HUES48 (cell line): Measurements from ENCODE around the gene RAB11FIP5.
"Not testable (repeated sequence)": the region's sequence is repeated elsewhere in the genome, so short reads cannot be mapped to it uniquely, and the experiment has no call there.

Experiments used
- H3K27ac ChIP-seq: one replicate; pipeline ENCODE4 v1.7.0; 2013; ENCODE audit warnings: low read depth, low read length, inconsistent platforms
- H3K27me3 ChIP-seq: 2 replicates; pipeline ENCODE4 v1.6.1; 2013; ENCODE audit warnings: mild to moderate bottlenecking, low read length; ENCODE audit not compliant: control insufficient read depth, insufficient read depth
- H3K36me3 ChIP-seq: 2 replicates; pipeline ENCODE4 v1.6.1; 2013; ENCODE audit warnings: low read length; ENCODE audit not compliant: control insufficient read depth, insufficient read depth
- H3K4me1 ChIP-seq: 2 replicates; pipeline ENCODE4 v1.6.1; 2013; ENCODE audit warnings: mild to moderate bottlenecking, low read length; ENCODE audit not compliant: control insufficient read depth, insufficient read depth
- H3K4me3 ChIP-seq: 2 replicates; pipeline ENCODE4 v1.5.1; 2013; ENCODE audit warnings: mild to moderate bottlenecking, low read depth, low read length
- H3K9ac ChIP-seq: 2 replicates; pipeline ENCODE4 v1.6.1; 2013; ENCODE audit warnings: mild to moderate bottlenecking, low read depth, low read length, moderate library complexity
- H3K9me3 ChIP-seq: 2 replicates; pipeline ENCODE4 v1.6.1; 2013; ENCODE audit warnings: low read length; ENCODE audit not compliant: control insufficient read depth, insufficient read depth

Gene RAB11FIP5

DNA sequence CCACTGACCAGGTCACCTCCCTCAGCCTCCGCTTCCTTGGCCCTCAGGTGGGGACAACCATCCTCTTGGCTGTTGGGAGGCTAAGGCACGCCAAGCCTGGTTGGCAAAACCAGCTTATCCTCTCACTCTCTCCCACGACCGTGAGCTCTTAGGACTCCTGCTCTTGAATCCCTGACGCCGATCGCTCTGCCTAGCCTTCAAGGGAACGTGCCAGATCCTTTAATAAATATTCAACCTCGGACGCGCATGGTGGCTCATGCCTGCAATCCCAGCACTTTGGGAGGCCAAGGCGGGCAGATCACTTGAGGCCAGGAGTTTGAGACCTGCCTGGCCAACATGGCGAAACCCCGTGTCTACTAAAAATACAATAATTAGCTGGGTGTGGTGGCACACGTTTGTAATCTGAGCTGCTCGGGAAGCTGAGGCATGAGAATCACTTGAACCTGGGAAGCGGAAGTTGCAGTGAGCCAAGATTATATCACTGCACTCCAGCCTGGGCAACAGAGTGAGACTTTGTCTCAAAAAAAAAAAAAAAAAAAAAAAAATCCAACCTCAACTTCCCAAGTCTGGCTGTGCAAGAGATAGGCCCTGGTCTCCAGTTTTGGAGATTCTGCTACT lies 19.0 kb downstream of the RAB11FIP5 start:
- H3K9me3 ChIP-seq, H3K36me3 ChIP-seq, H3K27me3 ChIP-seq, H3K4me3 ChIP-seq, H3K4me1 ChIP-seq, H3K9ac ChIP-seq, H3K27ac ChIP-seq: not testable (repeated sequence)

DNA sequence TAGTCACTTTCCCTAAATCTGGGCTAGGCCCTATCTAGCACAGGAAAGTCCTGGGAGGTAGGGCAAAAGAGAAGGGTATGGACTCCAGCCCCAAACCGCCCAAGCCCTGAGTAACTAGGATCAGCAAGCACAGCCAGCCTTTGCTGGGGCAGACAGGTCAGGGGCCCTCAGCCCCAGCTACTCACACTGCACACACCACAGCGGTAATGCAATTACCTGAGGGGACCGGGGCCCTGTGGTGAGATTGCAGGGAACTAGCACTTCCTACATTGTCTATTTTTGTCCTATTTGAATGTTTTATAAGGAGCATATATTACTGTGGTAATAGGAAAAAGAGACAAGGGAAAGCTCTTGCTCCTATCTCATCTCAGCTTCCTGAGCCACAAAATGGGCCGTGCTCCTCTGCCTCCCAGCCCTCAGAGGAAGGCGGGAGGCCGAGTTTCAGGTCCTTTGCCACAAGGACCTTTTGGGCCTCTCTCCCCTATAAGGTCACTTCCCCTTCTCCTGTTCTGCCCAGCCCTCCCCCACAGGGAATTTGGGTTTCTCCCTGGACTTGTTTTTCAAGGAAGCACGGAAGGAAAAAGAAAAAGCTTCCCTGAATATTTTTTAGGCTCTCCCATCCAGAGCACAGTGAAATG lies 20.5 kb downstream of the RAB11FIP5 start:
- H3K4me3 ChIP-seq: no peak overlapping the region
- H3K9ac ChIP-seq: no peak overlapping the region
- no peak overlapping the region for H3K27ac ChIP-seq
- no peaks in the 10 kb centered on the region for H3K9me3 ChIP-seq
- no peaks in the 10 kb centered on the region for H3K27me3 ChIP-seq
- no peaks in the 10 kb centered on the region for H3K4me1 ChIP-seq
- peaks cover 7% of the 10 kb centered on the region; the same call in 1 of the 2 replicates for H3K36me3 ChIP-seq

DNA sequence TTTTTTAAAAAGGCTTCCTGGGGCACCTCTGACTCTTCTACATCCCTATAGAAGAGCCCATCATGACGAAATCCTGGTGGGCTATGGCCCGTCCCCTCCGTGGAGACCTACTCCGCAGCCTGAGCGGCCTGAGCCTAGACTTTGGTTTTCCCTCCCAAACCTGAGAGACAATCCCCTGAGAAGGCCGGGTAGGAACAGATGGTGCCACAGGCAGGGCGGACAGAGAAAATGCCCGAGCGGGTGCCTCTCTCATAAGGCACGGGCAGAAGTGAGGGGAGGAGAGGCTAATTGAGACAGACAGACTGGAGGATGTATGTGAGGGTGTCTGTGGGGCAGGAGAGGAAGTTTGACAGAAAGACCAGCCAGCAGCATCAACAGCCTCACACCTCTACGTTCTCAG lies 21.1 kb downstream of the RAB11FIP5 start:
- no peaks in the 10 kb centered on the region for H3K4me1 ChIP-seq
- peaks cover 8% of the 10 kb centered on the region; the same call in 1 of the 2 replicates for H3K36me3 ChIP-seq
- no peak overlapping the region for H3K27ac ChIP-seq
- H3K4me3 ChIP-seq: no peak overlapping the region
- no peaks in the 10 kb centered on the region for H3K9me3 ChIP-seq
- no peak overlapping the region for H3K9ac ChIP-seq
- H3K27me3 ChIP-seq: no peaks in the 10 kb centered on the region

DNA sequence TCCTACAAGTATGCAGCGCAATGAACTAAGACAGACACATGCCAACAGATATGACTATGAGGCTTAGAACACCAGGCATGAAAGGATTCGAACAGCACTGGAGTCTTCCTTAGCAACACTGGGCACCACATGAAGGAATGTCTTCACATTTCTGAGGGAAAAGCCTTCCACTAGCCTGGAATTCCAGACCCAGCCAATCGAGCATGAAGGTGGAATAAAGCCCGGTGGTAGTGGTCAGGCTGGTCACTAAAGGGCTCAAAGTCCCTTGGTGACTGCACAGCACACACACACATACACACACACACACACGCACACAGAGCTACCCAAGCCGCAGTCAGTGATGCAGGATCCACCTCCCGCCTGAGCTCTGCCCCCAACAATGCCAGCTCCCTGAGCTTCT lies 21.6 kb downstream of the RAB11FIP5 start:
- H3K36me3 ChIP-seq: peaks cover 8% of the 10 kb centered on the region; the same call in 1 of the 2 replicates
- no peaks in the 10 kb centered on the region for H3K27me3 ChIP-seq
- no peak overlapping the region for H3K4me3 ChIP-seq
- no peaks in the 10 kb centered on the region for H3K9me3 ChIP-seq
- H3K27ac ChIP-seq: no peak overlapping the region
- H3K4me1 ChIP-seq: no peaks in the 10 kb centered on the region
- H3K9ac ChIP-seq: no peak overlapping the region

DNA sequence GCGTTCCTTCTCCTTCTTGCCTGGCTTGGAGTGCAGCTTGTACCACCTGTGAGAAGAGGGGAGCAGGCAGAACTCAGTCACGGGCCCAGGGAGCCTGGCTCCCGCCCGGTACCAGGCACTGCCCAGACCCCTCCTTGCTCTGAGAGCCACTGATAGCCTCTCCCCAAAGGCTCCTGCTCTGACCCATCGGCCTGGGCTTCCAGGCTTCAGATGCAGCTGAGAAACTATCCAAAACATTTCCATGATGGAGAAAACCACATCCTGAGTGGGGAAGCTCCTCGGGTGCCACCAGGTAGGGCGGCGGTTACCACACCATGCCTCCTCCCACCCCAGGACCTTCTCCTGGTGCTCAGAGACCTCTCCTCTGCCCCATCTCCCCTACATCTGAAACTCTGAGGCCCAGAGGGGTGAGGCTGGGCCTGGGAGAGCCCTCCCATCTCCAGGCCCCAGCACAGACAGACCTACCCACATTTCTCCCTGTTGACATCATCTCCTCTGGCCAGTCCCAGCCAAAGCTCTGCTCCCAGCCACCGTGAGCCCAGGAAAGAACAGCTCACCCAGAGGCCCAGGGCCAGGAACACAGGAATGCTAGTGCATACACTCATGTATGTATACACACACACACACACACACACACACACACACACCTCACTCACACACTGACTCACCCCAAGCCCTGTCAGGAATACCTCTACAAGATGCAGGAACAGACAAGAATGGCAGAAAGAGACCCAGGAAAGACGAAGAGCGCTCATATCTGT lies 23.3 kb downstream of the RAB11FIP5 start:
- no peaks in the 10 kb centered on the region for H3K9me3 ChIP-seq
- H3K9ac ChIP-seq: no peak overlapping the region
- H3K36me3 ChIP-seq: peaks cover 8% of the 10 kb centered on the region; the same call in 1 of the 2 replicates
- no peaks in the 10 kb centered on the region for H3K4me1 ChIP-seq
- no peak overlapping the region for H3K4me3 ChIP-seq
- H3K27ac ChIP-seq: no peak overlapping the region
- H3K27me3 ChIP-seq: no peaks in the 10 kb centered on the region

DNA sequence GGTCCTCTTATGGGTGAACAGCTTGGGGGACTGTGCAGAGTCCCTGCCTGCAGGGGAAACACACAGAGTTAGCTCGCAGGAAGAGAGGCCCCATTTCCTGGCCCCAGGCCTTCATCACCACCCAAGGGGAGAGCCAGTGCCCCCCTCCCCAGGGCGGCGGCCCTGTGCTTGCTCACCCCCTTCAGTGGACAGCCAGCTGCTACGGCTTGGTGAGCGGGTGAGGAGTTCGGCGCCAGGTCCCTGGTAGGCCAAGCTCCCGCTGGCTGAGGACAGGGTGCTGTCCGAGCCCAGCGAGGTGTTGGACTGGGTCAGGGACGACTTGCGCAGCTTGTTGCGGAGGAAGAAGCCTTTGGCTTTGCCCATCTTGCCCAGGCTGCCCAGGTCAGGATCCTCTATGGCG lies 24.0 kb downstream of the RAB11FIP5 start:
- Histone ChIP-seq H3K27ac (no peak overlapping the region), H3K4me1 (no peaks in the 10 kb centered on the region)

DNA sequence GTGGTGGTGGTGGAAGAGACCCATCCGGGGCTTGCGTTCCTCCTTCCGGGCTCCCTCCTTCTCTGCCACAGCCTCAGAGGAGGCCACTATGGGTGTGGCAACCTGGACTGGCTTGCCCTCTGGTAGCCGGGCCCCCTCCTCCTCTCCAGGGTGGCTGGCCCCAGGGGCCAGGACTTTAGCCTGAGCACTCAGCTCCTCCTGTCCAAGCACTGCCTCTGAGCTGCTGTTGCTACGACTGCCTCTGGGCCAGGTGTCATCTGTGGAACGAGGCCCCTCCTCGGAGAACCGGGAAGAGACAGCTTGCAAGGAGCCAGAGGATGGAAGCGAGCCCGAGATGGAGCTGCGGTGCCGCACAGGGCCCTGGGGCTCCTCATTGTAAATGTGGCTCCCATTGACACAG lies 24.5 kb downstream of the RAB11FIP5 start:
- Histone ChIP-seq H3K4me1 (no peaks in the 10 kb centered on the region), H3K36me3 (peaks cover 8% of the 10 kb centered on the region; the same call in 1 of the 2 replicates), H3K4me3 (no peak overlapping the region), H3K27ac (no peak overlapping the region), H3K9me3 (no peaks in the 10 kb centered on the region), H3K9ac (no peak overlapping the region), H3K27me3 (no peaks in the 10 kb centered on the region)

More for the DNA sequence above, 24.0 kb downstream of the RAB11FIP5 start:
- no peak overlapping the region for H3K9ac ChIP-seq
- H3K36me3 ChIP-seq: peaks cover 8% of the 10 kb centered on the region; the same call in 1 of the 2 replicates
- no peaks in the 10 kb centered on the region for H3K9me3 ChIP-seq
- H3K27me3 ChIP-seq: no peaks in the 10 kb centered on the region
- H3K4me3 ChIP-seq: no peak overlapping the region

DNA sequence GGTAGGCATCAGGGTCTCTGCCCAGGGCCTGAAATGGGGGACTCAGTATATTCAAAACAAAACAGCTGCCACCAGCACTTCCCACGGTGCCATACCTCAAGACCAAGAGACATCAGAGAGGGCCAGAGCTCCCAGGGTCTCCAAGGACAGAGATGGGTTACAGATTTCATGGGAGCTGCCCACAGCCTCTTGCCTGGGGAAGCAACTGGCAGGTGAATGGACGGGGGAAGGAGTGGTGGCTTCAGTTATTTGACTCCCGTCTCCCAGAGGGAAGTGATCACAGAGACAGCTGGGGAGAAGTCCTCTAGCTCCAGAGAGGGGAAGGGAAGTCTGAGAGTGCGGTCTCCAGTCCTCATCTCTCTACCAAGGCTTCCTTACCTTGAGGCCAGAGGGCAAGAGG lies 25.4 kb downstream of the RAB11FIP5 start:
- Histone ChIP-seq H3K4me1 (no peaks in the 10 kb centered on the region), H3K9ac (no peak overlapping the region), H3K27ac (no peak overlapping the region), H3K36me3 (peaks cover 8% of the 10 kb centered on the region; the same call in 1 of the 2 replicates), H3K27me3 (no peaks in the 10 kb centered on the region), H3K9me3 (no peaks in the 10 kb centered on the region), H3K4me3 (no peak overlapping the region)

DNA sequence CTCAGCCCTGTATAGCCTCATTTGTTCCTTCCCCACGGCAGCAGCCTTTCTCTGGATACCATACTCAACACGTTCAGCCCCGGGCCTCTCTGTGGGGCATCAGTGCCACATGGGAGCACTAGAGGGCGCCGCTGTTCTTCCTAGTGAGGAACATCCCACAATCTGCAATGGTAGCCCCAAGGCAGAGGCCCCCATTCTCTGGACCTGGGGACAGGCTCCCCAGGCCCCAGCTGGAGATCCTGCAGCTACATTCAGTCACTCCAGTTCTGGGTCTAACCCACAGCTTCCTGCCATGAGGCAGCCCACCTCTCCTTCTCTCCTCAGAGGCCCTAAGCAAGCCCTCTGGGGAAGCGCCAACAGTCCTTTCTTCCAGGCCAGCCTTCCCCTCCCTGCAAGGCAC lies 27.1 kb downstream of the RAB11FIP5 start:
- Histone ChIP-seq H3K27me3 (no peaks in the 10 kb centered on the region), H3K27ac (no peak overlapping the region), H3K9ac (no peak overlapping the region), H3K9me3 (no peaks in the 10 kb centered on the region), H3K4me1 (peaks cover 7% of the 10 kb centered on the region; the same call in 1 of the 2 replicates), H3K36me3 (peaks cover 8% of the 10 kb centered on the region; the same call in 1 of the 2 replicates), H3K4me3 (no peak overlapping the region)

DNA sequence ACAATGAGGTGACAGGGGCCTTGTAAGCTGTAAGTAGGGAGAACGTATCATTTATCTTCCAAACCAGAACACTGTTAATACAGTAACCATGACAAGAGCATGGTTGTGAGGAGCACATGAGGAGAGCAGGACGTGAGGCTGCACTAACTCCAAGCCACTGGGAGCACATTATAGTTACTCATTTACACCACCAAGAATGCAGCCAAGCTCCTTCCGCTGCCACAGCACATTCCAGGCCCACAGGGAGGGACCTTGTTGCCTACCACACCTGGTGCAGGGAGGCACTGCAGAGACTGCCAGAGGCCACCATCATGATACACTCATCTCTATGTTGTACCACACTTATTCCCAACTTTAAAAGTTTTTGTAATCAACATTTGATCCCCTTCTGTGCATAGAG lies 27.8 kb downstream of the RAB11FIP5 start:
- peaks cover 7% of the 10 kb centered on the region; the same call in 1 of the 2 replicates for H3K4me1 ChIP-seq
- H3K36me3 ChIP-seq: peaks cover 8% of the 10 kb centered on the region; the same call in 1 of the 2 replicates
- no peak overlapping the region for H3K9ac ChIP-seq
- no peak overlapping the region for H3K27ac ChIP-seq
- no peaks in the 10 kb centered on the region for H3K27me3 ChIP-seq
- no peak overlapping the region for H3K4me3 ChIP-seq
- no peaks in the 10 kb centered on the region for H3K9me3 ChIP-seq
